Measurements from ENCODE around the gene MPRIP.
"Not testable (repeated sequence)": the region's sequence is repeated elsewhere in the genome, so short reads cannot be mapped to it uniquely, and the experiment has no call there.

The MPRIP gene

GRCh38 chr17:17182598-17183136, 140.4 kb downstream of the MPRIP start:
- Mint-ChIP-seq H3K36me3 (ENCODE audit: low read depth) (peaks cover 33% of the 10 kb centered on the region), H3K4me1 (ENCODE audit: low read depth) (peaks cover 78% of the 10 kb centered on the region), H3K9me3 (no peaks in the 10 kb centered on the region), H3K27me3 (no peaks in the 10 kb centered on the region), H3K4me3 (no peak overlapping the region), H3K27ac (no peak overlapping the region)

- Mint-ChIP-seq H3K27me3 (no peaks in the 10 kb centered on the region), H3K4me3 (no peak overlapping the region), H3K27ac (no peak overlapping the region), H3K36me3 (ENCODE audit: low read depth) (peaks cover 26% of the 10 kb centered on the region), H3K4me1 (ENCODE audit: low read depth) (peaks cover 68% of the 10 kb centered on the region), H3K9me3 (no peaks in the 10 kb centered on the region)
Measured at GRCh38 chr17:17183744-17184143, 141.5 kb downstream of the MPRIP start.

- H3K4me3 Mint-ChIP-seq, H3K27me3 Mint-ChIP-seq, H3K9me3 Mint-ChIP-seq: not testable (repeated sequence)
- Mint-ChIP-seq H3K4me1 (ENCODE audit: low read depth) (peaks cover 58% of the 10 kb centered on the region), H3K27ac (peak overlapping the region; percentile 56), H3K36me3 (ENCODE audit: low read depth) (peaks cover 18% of the 10 kb centered on the region)
Measured at GRCh38 chr17:17184985-17185757, 142.9 kb downstream of the MPRIP start.

GRCh38 chr17:17186051-17186450, 143.8 kb downstream of the MPRIP start:
- no peak overlapping the region for H3K4me3 Mint-ChIP-seq

GRCh38 chr17:17186551-17187505, 144.6 kb downstream of the MPRIP start:
- Mint-ChIP-seq H3K9me3 (no peaks in the 10 kb centered on the region), H3K4me1 (ENCODE audit: low read depth) (peaks cover 48% of the 10 kb centered on the region), H3K36me3 (ENCODE audit: low read depth) (peaks cover 6% of the 10 kb centered on the region), H3K4me3 (no peak overlapping the region), H3K27ac (no peak overlapping the region), H3K27me3 (no peaks in the 10 kb centered on the region)

More at GRCh38 chr17:17186051-17186450, 143.8 kb downstream of the MPRIP start:
- H3K4me1 Mint-ChIP-seq (ENCODE audit: low read depth) = peaks cover 50% of the 10 kb centered on the region
- peak overlapping the region; percentile 40 for H3K27ac Mint-ChIP-seq
- H3K9me3 Mint-ChIP-seq = no peaks in the 10 kb centered on the region
- H3K36me3 Mint-ChIP-seq (ENCODE audit: low read depth) = peaks cover 11% of the 10 kb centered on the region
- no peaks in the 10 kb centered on the region for H3K27me3 Mint-ChIP-seq

GRCh38 chr17:17188586-17188985, 146.3 kb downstream of the MPRIP start:
- no peaks in the 10 kb centered on the region for H3K27me3 Mint-ChIP-seq
- H3K36me3 Mint-ChIP-seq (ENCODE audit: low read depth) = peaks cover 6% of the 10 kb centered on the region
- H3K27ac Mint-ChIP-seq = no peak overlapping the region
- no peaks in the 10 kb centered on the region for H3K9me3 Mint-ChIP-seq
- no peak overlapping the region for H3K4me3 Mint-ChIP-seq
- H3K4me1 Mint-ChIP-seq (ENCODE audit: low read depth) = peaks cover 37% of the 10 kb centered on the region

GRCh38 chr17:17189559-17189958, 147.3 kb downstream of the MPRIP start:
- no peaks in the 10 kb centered on the region for H3K27me3 Mint-ChIP-seq
- H3K4me3 Mint-ChIP-seq = no peak overlapping the region
- H3K36me3 Mint-ChIP-seq (ENCODE audit: low read depth) = peaks cover 6% of the 10 kb centered on the region
- H3K27ac Mint-ChIP-seq = no peak overlapping the region
- no peaks in the 10 kb centered on the region for H3K9me3 Mint-ChIP-seq
- H3K4me1 Mint-ChIP-seq (ENCODE audit: low read depth) = peaks cover 27% of the 10 kb centered on the region

GRCh38 chr17:17190188-17190587, 147.9 kb downstream of the MPRIP start:
- Mint-ChIP-seq H3K27ac (no peak overlapping the region), H3K36me3 (ENCODE audit: low read depth) (peaks cover 6% of the 10 kb centered on the region), H3K9me3 (no peaks in the 10 kb centered on the region), H3K27me3 (no peaks in the 10 kb centered on the region), H3K4me3 (no peak overlapping the region), H3K4me1 (ENCODE audit: low read depth) (peaks cover 21% of the 10 kb centered on the region)

GRCh38 chr17:17191346-17191792, 149.1 kb downstream of the MPRIP start:
- Mint-ChIP-seq H3K27me3 (no peaks in the 10 kb centered on the region), H3K4me1 (ENCODE audit: low read depth) (peaks cover 9% of the 10 kb centered on the region), H3K9me3 (no peaks in the 10 kb centered on the region), H3K4me3 (no peak overlapping the region), H3K36me3 (ENCODE audit: low read depth) (no peaks in the 10 kb centered on the region), H3K27ac (no peak overlapping the region)

- no peak overlapping the region for H3K27ac Mint-ChIP-seq
- H3K27me3 Mint-ChIP-seq = no peaks in the 10 kb centered on the region
- H3K4me3 Mint-ChIP-seq = no peak overlapping the region
- H3K36me3 Mint-ChIP-seq (ENCODE audit: low read depth) = no peaks in the 10 kb centered on the region
- peaks cover 11% of the 10 kb centered on the region for H3K4me1 Mint-ChIP-seq (ENCODE audit: low read depth)
- no peaks in the 10 kb centered on the region for H3K9me3 Mint-ChIP-seq
Measured at GRCh38 chr17:17191961-17192381, 149.7 kb downstream of the MPRIP start.

GRCh38 chr17:17195466-17195865, 153.2 kb downstream of the MPRIP start:
- H3K27ac Mint-ChIP-seq, H3K27me3 Mint-ChIP-seq, H3K9me3 Mint-ChIP-seq, H3K4me3 Mint-ChIP-seq: not testable (repeated sequence)
- Mint-ChIP-seq H3K36me3 (ENCODE audit: low read depth) (peaks cover 12% of the 10 kb centered on the region), H3K4me1 (ENCODE audit: low read depth) (peaks cover 13% of the 10 kb centered on the region)

GRCh38 chr17:17196776-17197175, 154.5 kb downstream of the MPRIP start:
- Mint-ChIP-seq H3K9me3 (no peaks in the 10 kb centered on the region), H3K27ac (no peak overlapping the region), H3K4me3 (no peak overlapping the region), H3K4me1 (ENCODE audit: low read depth) (peaks cover 6% of the 10 kb centered on the region), H3K36me3 (ENCODE audit: low read depth) (peaks cover 18% of the 10 kb centered on the region), H3K27me3 (no peaks in the 10 kb centered on the region)

- Mint-ChIP-seq H3K36me3 (ENCODE audit: low read depth) (peaks cover 28% of the 10 kb centered on the region), H3K9me3 (no peaks in the 10 kb centered on the region), H3K4me1 (ENCODE audit: low read depth) (peaks cover 12% of the 10 kb centered on the region), H3K27ac (no peak overlapping the region), H3K4me3 (no peak overlapping the region), H3K27me3 (no peaks in the 10 kb centered on the region)
Measured at GRCh38 chr17:17198281-17198680, 156.0 kb downstream of the MPRIP start.

- no peaks in the 10 kb centered on the region for H3K9me3 Mint-ChIP-seq
- peaks cover 28% of the 10 kb centered on the region for H3K4me1 Mint-ChIP-seq (ENCODE audit: low read depth)
- H3K4me3 Mint-ChIP-seq = no peak overlapping the region
- peaks cover 41% of the 10 kb centered on the region for H3K36me3 Mint-ChIP-seq (ENCODE audit: low read depth)
- no peak overlapping the region for H3K27ac Mint-ChIP-seq
- no peaks in the 10 kb centered on the region for H3K27me3 Mint-ChIP-seq
Measured at GRCh38 chr17:17200311-17200710, 158.1 kb downstream of the MPRIP start.

GRCh38 chr17:17200831-17201230, 158.6 kb downstream of the MPRIP start:
- Mint-ChIP-seq H3K27ac (no peak overlapping the region), H3K4me1 (ENCODE audit: low read depth) (peaks cover 28% of the 10 kb centered on the region), H3K9me3 (no peaks in the 10 kb centered on the region), H3K36me3 (ENCODE audit: low read depth) (peaks cover 41% of the 10 kb centered on the region), H3K27me3 (no peaks in the 10 kb centered on the region), H3K4me3 (no peak overlapping the region)
